GM12878 (cell line): Measurements from ENCODE around the gene ZFP3. TPM values are rescaled to one million over a fixed set of nuclear protein-coding genes. Genes with fewer than 3 reads are reported as not detected.
"Not testable (repeated sequence)": the region's sequence is repeated elsewhere in the genome, so short reads cannot be mapped to it uniquely, and the experiment has no call there.

ENCODE experiments used
- ATAC-seq: fragments of 200-7000 bp; cut with Tn5 transposase; 3 replicates; pipeline ENCODE4 v1.9.1; 2020; ENCODE audit warnings: mild to moderate bottlenecking, moderate library complexity
- BruUV-seq: library from RNA; stranded (reverse); fragments of 400-500 nt; replicated peaks from 2 replicates; lab custom pipeline; 2021; lab: Mats Ljungman, UMichigan
- CTCF ChIA-PET: fragments of 300-600 bp; sonication (Branson Sonifier 250); formaldehyde crosslinking; extraction: SDS; loops from one replicate; lab custom pipeline; 2021; ENCODE audit warnings: inconsistent platforms; lab: Yijun Ruan, JAX
- POLR2A ChIA-PET: fragments of 350-600 bp; formaldehyde crosslinking; extraction: SDS; loops from one replicate; lab custom pipeline; 2021; ENCODE audit warnings: inconsistent platforms; lab: Charles Lee
- RAD21 ChIA-PET: fragments of 300-600 bp; sonication (Branson Sonifier 250); formaldehyde crosslinking; loops from one replicate; lab custom pipeline; 2023; ENCODE audit warnings: antibody characterized with exemption; ENCODE audit not compliant: unreplicated experiment; lab: Charles Lee
- SMC1A ChIA-PET: fragments of 300-600 bp; sonication (Branson Sonifier 250); formaldehyde crosslinking; loops from one replicate; lab custom pipeline; 2023; ENCODE audit not compliant: unreplicated experiment, uncharacterized antibody; lab: Charles Lee
- DNase-seq: peaks from one replicate; pipeline ENCODE4 v3.0.0-alpha.2; 2011; ENCODE audit warnings: low read depth, low spot score
- FAIRE-seq: peaks from 3 replicates; lab custom pipeline; 2011; peaks lifted over from hg19 to GRCh38; lab: Jason Lieb, UNC
- H2AFZ ChIP-seq: 2 replicates; pipeline ENCODE4 v1.6.0; 2011; ENCODE audit warnings: low read depth, low read length, control low read depth; ENCODE audit not compliant: control insufficient read depth
- H3K27ac ChIP-seq: 2 replicates; pipeline ENCODE4 v1.5.1; 2011; ENCODE audit warnings: control low read depth; ENCODE audit not compliant: control insufficient read depth, insufficient read depth
- H3K27me3 ChIP-seq, 2 experiments: replicated peaks in 1 of 2; 2 replicates each; pipeline versions ENCODE4 v1.6.0 to v1.6.1; 2011; ENCODE audit warnings: low read length in 1 of 2; ENCODE audit not compliant: control insufficient read depth in 2 of 2, insufficient read depth in 2 of 2
- H3K36me3 ChIP-seq, 2 experiments: 2 replicates each; pipeline ENCODE4 v1.5.1; 2011; ENCODE audit warnings: low read length in 1 of 2; ENCODE audit not compliant: control insufficient read depth in 2 of 2, insufficient read depth in 2 of 2
- H3K4me1 ChIP-seq: 2 replicates; pipeline ENCODE4 v1.6.1; 2011; ENCODE audit warnings: mild to moderate bottlenecking, low read length, moderate library complexity, mixed read lengths; ENCODE audit not compliant: control insufficient read depth, insufficient read depth
- H3K4me2 ChIP-seq: 2 replicates; pipeline ENCODE4 v1.6.0; 2011; ENCODE audit warnings: control low read depth; ENCODE audit not compliant: control insufficient read depth, insufficient read depth
- H3K4me3 ChIP-seq: fragments of 200-600 bp; sonication (generic); 2 replicates; pipeline ENCODE4 v1.5.1; 2016
- H3K79me2 ChIP-seq: 2 replicates; pipeline ENCODE4 v1.6.0; 2011; ENCODE audit warnings: low read length; ENCODE audit not compliant: control insufficient read depth, insufficient read depth
- H3K9ac ChIP-seq: 2 replicates; pipeline ENCODE4 v1.8.0; 2011; ENCODE audit warnings: low read length, control low read depth, mixed read lengths; ENCODE audit not compliant: control insufficient read depth, insufficient read depth
- H3K9me3 ChIP-seq: replicated peaks from 3 replicates; pipeline ENCODE4 v1.5.1; 2011; ENCODE audit warnings: mild to moderate bottlenecking, low read length; ENCODE audit not compliant: control insufficient read depth, insufficient read depth
- H4K20me1 ChIP-seq: 2 replicates; pipeline ENCODE4 v1.6.0; 2011; ENCODE audit not compliant: control insufficient read depth, insufficient read depth
- CBFB ChIP-seq: IDR thresholded peaks from 2 replicates; pipeline ENCODE4 v1.6.1; 2016; ENCODE audit warnings: antibody characterized with exemption, low read depth
- E4F1 ChIP-seq: fragments of 450-650 bp; IDR thresholded peaks from 2 replicates; pipeline ENCODE4 v1.6.1; 2018; ENCODE audit warnings: borderline replicate concordance, mild to moderate bottlenecking; ENCODE audit not compliant: partially characterized antibody
- RBBP5 ChIP-seq: fragments of 200-600 bp; sonication (generic); conservative IDR thresholded peaks from 2 replicates; pipeline ENCODE4 v1.6.1; 2016
- RELA ChIP-seq: fragments of 450-650 bp; IDR thresholded peaks from 2 replicates; pipeline ENCODE4 v1.8.0; 2014; ENCODE audit warnings: borderline replicate concordance; ENCODE audit not compliant: partially characterized antibody
- WGBS: methylation state at CpG from one replicate; pipeline ENCODE4 v1.1.6; 2016; ENCODE audit warnings: low lambda C conversion rate; ENCODE audit not compliant: insufficient replicate concordance, insufficient coverage; ENCODE audit errors: missing lambda C conversion rate; 5-methylcytosine and 5-hydroxymethylcytosine counted together
- in situ Hi-C: fragments of 300-500 bp; cut with MboI; formaldehyde crosslinking; loops from 9 replicates; pipeline ENCODE4 v1.14.3; 2018; ENCODE audit warnings: mixed read lengths
- intact Hi-C: fragments of 100-400 bp; cut with micrococcal nuclease; formaldehyde crosslinking; loops from one replicate; pipeline ENCODE4 v1.14.2; 2022; ENCODE audit not compliant: unreplicated experiment
- polyA plus RNA-seq, 11 experiments: library from polyadenylated mRNA; depleted of rRNA in 4 of 11; unstranded in 6 of 11; stranded (reverse) in 5 of 11; fragments of >200 nt; fragmentation: Nextera tagmentation in 4 of 11; fragmentation: Illumina TruSeq in 1 of 11; extraction: Ambion mirVana in 4 of 11; extraction: Trizol in 1 of 11; gene quantifications; 1 replicate in 1 of 11; 2 replicates in 10 of 11; pipeline versions ENCODE4 v1.2.1 to v1.2.3, GENCODE V29; 2011 to 2016; ENCODE audit warnings: inconsistent platforms in 2 of 11, missing spikeins in 2 of 11, low read depth in 1 of 11
- total RNA-seq, 4 experiments: library from RNA; depleted of rRNA in 3 of 4; stranded (reverse); fragments of >200 nt in 3 of 4; fragmentation: Illumina TruSeq in 1 of 4; extraction: Trizol in 1 of 4; gene quantifications; 2 replicates each; pipeline versions ENCODE4 v1.2.1 to v1.2.3, GENCODE V29; 2013 to 2021

The ZFP3 gene
- total and polyA plus RNA-seq, 10 of the 15 experiments (the other 5 are each of a cell fraction or from before 2014, with no cell fraction given), result 0.37 to 4.1 (median 1.6) TPM

GRCh38 chr17:5120036-5120435 lies 41.8 kb downstream of the ZFP3 start (continued):
- TF ChIP-seq E4F1 (no peak), RELA (no peak), RBBP5 (no peak), CBFB (no peak)

GRCh38 chr17:5120436-5121185 lies 42.3 kb downstream of the ZFP3 start:
- RAD21 ChIA-PET, H3K9me3 ChIP-seq, H3K4me3 ChIP-seq, DNase-seq, CTCF ChIA-PET, H3K9ac ChIP-seq, H2AFZ ChIP-seq, H3K36me3 ChIP-seq, H3K4me2 ChIP-seq, H3K79me2 ChIP-seq, H3K4me1 ChIP-seq, H3K27ac ChIP-seq, SMC1A ChIA-PET, in situ Hi-C loops, H4K20me1 ChIP-seq, BruUV-seq, intact Hi-C loops, H3K27me3 ChIP-seq, FAIRE-seq, ATAC-seq: not testable (repeated sequence)
- 44% methylated on average over 6 of the region's 6 CpGs for WGBS
- POLR2A ChIA-PET, result interaction anchor here (0.6 kb wide), 1 partner anchor 918 kb away, joined by 4 read pairs; no protein-coding TSS in a partner anchor
